GM19455 (cell line): ENCODE data around the gene MOCS1.

Experiments
- ATAC-seq: cut with Tn5 transposase; IDR thresholded peaks from one replicate; pipeline ENCODE4 v1.9.1; 2021; ENCODE audit not compliant: unreplicated experiment

Gene MOCS1

GRCh38 chr6:39881851-39882530 is 52.3 kb downstream of the MOCS1 start:
- no peak for ATAC-seq

- ATAC-seq: no peak
Observed at GRCh38 chr6:39880594-39880993, 53.7 kb downstream of the MOCS1 start.

- no peak for ATAC-seq
Observed at GRCh38 chr6:39879535-39879934, 54.7 kb downstream of the MOCS1 start.

GRCh38 chr6:39876826-39877225 is 57.4 kb downstream of the MOCS1 start:
- ATAC-seq: no peak

GRCh38 chr6:39876111-39876510 is 58.2 kb downstream of the MOCS1 start:
- ATAC-seq: no peak

GRCh38 chr6:39873439-39873838 is 60.8 kb downstream of the MOCS1 start:
- ATAC-seq: no peak

- no peak for ATAC-seq
Observed at GRCh38 chr6:39870950-39871349, 63.3 kb downstream of the MOCS1 start.

GRCh38 chr6:39867592-39867991 is 66.7 kb downstream of the MOCS1 start:
- no peak for ATAC-seq

- no peak for ATAC-seq
Observed at GRCh38 chr6:39865011-39865888, 69.0 kb downstream of the MOCS1 start.

- no peak for ATAC-seq
Observed at GRCh38 chr6:39861663-39862062, 72.6 kb downstream of the MOCS1 start.

GRCh38 chr6:39859025-39859424 is 75.2 kb downstream of the MOCS1 start:
- no peak for ATAC-seq

- ATAC-seq: no peak
Observed at GRCh38 chr6:39855356-39855995, 78.8 kb downstream of the MOCS1 start.
